Esophagus muscularis mucosa (tissue), 3 donors: ENCODE data around the gene SLC22A17.

ENCODE experiments used
- POLR2AphosphoS5 ChIP-seq, 2 donors: sonication (generic); formaldehyde crosslinking; IDR thresholded peaks; one replicate each; pipeline ENCODE4 v1.6.1; 2017; ENCODE audit warnings: antibody characterized with exemption in 2 of 2
- TF ChIP-seq, protein P1 (sequence below), 3 experiments: fragments of 200-600 bp in 2 of 3; fragments of 450-650 bp in 1 of 3; sonication (generic) in 2 of 3; IDR thresholded peaks; one replicate each; pipeline ENCODE4 v1.5.1; 2017 to 2019; ENCODE audit warnings: antibody characterized with exemption in 3 of 3, mild to moderate bottlenecking in 2 of 3, moderate library complexity in 1 of 3

- TF ChIP-seq, protein P1, sequence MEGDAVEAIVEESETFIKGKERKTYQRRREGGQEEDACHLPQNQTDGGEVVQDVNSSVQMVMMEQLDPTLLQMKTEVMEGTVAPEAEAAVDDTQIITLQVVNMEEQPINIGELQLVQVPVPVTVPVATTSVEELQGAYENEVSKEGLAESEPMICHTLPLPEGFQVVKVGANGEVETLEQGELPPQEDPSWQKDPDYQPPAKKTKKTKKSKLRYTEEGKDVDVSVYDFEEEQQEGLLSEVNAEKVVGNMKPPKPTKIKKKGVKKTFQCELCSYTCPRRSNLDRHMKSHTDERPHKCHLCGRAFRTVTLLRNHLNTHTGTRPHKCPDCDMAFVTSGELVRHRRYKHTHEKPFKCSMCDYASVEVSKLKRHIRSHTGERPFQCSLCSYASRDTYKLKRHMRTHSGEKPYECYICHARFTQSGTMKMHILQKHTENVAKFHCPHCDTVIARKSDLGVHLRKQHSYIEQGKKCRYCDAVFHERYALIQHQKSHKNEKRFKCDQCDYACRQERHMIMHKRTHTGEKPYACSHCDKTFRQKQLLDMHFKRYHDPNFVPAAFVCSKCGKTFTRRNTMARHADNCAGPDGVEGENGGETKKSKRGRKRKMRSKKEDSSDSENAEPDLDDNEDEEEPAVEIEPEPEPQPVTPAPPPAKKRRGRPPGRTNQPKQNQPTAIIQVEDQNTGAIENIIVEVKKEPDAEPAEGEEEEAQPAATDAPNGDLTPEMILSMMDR (IDR thresholded peaks at IDR 0.05) = no peak
- no peak for TF ChIP-seq POLR2AphosphoS5 (IDR thresholded peaks at IDR 0.05)
Observed at GRCh38 chr14:23385642-23386265, 33.1 kb upstream of the SLC22A17 start.
